Astrocyte of the spinal cord (primary cell): ENCODE measurements around the gene TBC1D22A.

Experiments used
- DNase-seq: peaks from one replicate; pipeline ENCODE4 v3.0.0; 2011; ENCODE audit warnings: low read depth, low spot score
- H3K4me3 ChIP-seq: 2 replicates; pipeline ENCODE4 v1.5.1; 2011; ENCODE audit warnings: low read depth, mild to moderate bottlenecking, low read length, moderate library complexity
- CTCF ChIP-seq: IDR thresholded peaks from 2 replicates; pipeline ENCODE4 v1.5.1; 2012; ENCODE audit warnings: low read depth, mild to moderate bottlenecking, low read length, inconsistent platforms
- in situ Hi-C: cut with HindIII; loops from 2 replicates; pipeline ENCODE4 v1.10.0; 2017; ENCODE audit warnings: low sequenced_read_pairs

The TBC1D22A gene

GRCh38 chr22:47174671-47175112 lies 412.2 kb downstream of the TBC1D22A start:
- no peak for DNase-seq
- in situ Hi-C loops: no loop called here
- H3K4me3 ChIP-seq: no peak overlapping the region
- no peak for TF ChIP-seq CTCF

- no peak for DNase-seq
- no peak overlapping the region for H3K4me3 ChIP-seq
- in situ Hi-C loops: no loop called here
- TF ChIP-seq CTCF: no peak
These were observed 412.9 kb downstream of the TBC1D22A start for GRCh38 chr22:47175151-47176025.

- no peak for TF ChIP-seq CTCF
- in situ Hi-C loops: no loop called here
These were observed 413.6 kb downstream of the TBC1D22A start for GRCh38 chr22:47176026-47176389.

GRCh38 chr22:47176573-47177333 lies 414.3 kb downstream of the TBC1D22A start:
- H3K4me3 ChIP-seq: no peak overlapping the region
- no peak for DNase-seq
- TF ChIP-seq CTCF: no peak
- in situ Hi-C loops: no loop called here

More at GRCh38 chr22:47176026-47176389, 413.6 kb downstream of the TBC1D22A start:
- H3K4me3 ChIP-seq: no peak overlapping the region
- no peak for DNase-seq

- no peak for DNase-seq
- in situ Hi-C loops: no loop called here
- no peak for TF ChIP-seq CTCF
- H3K4me3 ChIP-seq: no peak overlapping the region
These were observed 414.9 kb downstream of the TBC1D22A start for GRCh38 chr22:47177334-47177815.

GRCh38 chr22:47178339-47178738 lies 415.9 kb downstream of the TBC1D22A start:
- in situ Hi-C loops: no loop called here
- H3K4me3 ChIP-seq: no peak overlapping the region
- no peak for TF ChIP-seq CTCF
- no peak for DNase-seq
